CD4-positive, alpha-beta T cell treated with Interleukin-21 for 1 hour (primary cell): ENCODE data around the gene CNTLN.
A peak's percentile ranks its signal among the peaks of the same experiment; 100 is the strongest.

ENCODE experiments used
- DNase-seq: peaks from one replicate; pipeline ENCODE4 v3.0.0-alpha.2; 2020

The CNTLN gene, protein sequence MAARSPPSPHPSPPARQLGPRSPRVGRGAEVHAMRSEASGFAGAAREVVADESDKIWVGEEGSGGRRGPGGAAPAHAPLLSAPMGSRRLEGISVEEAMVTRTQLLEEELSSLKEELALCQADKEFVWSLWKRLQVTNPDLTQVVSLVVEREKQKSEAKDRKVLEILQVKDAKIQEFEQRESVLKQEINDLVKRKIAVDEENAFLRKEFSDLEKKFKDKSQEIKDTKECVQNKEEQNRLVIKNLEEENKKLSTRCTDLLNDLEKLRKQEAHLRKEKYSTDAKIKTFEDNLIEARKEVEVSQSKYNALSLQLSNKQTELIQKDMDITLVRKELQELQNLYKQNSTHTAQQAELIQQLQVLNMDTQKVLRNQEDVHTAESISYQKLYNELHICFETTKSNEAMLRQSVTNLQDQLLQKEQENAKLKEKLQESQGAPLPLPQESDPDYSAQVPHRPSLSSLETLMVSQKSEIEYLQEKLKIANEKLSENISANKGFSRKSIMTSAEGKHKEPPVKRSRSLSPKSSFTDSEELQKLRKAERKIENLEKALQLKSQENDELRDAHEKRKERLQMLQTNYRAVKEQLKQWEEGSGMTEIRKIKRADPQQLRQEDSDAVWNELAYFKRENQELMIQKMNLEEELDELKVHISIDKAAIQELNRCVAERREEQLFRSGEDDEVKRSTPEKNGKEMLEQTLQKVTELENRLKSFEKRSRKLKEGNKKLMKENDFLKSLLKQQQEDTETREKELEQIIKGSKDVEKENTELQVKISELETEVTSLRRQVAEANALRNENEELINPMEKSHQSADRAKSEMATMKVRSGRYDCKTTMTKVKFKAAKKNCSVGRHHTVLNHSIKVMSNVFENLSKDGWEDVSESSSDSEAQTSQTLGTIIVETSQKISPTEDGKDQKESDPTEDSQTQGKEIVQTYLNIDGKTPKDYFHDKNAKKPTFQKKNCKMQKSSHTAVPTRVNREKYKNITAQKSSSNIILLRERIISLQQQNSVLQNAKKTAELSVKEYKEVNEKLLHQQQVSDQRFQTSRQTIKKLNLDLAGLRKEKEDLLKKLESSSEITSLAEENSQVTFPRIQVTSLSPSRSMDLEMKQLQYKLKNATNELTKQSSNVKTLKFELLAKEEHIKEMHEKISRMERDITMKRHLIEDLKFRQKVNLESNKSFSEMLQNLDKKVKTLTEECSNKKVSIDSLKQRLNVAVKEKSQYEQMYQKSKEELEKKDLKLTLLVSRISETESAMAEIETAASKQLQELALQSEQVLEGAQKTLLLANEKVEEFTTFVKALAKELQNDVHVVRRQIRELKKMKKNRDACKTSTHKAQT (N-terminal part only)

DNA sequence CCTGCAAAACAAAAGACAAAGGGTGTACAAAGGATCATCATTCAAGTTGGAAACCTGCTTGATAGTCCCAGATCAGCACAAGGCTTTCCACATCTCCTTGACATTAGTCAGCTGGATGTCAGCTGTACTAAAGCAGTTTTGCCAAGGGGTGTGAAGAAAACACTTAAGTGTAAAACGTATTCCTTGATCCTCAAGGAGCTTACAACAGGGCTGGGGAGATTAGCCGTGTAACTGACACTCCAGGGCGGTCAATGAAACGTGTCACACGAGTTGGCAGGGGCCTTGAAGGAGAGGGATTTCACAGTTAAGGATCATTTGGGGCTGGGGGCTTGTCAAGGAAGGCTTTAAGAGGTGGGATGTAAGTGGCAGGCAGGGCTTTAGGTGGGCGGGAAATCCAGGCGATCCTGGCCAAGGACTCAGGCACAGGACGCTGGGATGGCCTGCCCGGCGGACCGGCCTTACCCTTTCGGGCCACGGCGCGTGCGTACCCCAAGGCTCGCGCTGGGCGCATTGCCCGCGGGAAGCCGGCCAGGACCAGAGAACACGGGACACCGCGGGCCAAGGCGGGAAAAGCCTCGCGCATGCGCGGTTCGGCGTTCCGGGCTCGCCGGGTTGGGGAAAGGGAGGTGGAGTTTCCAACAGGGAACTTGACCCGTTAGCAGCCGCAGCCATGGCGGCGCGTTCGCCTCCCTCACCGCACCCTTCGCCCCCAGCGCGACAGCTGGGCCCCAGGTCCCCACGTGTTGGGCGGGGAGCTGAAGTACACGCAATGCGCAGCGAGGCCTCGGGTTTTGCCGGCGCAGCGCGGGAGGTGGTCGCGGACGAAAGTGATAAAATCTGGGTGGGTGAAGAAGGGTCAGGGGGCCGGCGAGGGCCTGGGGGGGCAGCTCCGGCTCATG is at the start of gene CNTLN:
CNTLN (plus strand) TSS at position 645 of the 899 bp plus-strand sequence; CDS start at position 671, 26 bp downstream.
- peak; percentile 40 for DNase-seq

DNA sequence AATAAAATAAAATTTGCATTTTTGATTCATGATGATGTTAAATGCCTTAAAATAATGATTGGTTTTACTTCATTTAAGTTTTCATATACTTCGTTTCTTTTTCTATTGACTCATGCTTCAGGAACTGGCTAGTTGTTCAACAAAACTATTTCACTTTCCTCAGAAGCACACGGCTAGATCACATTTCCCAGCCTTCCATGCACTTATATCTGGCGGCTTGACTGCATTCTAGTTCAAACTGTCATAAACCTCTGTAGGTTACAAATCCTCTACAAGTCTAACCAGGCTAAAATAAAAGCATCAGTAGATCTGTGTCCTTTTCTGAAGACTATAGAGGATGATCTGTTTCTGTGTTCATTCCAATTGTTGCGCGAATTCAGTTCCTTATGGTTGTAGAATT is 46.3 kb upstream of the CNTLN start:
- no peak for DNase-seq

DNA sequence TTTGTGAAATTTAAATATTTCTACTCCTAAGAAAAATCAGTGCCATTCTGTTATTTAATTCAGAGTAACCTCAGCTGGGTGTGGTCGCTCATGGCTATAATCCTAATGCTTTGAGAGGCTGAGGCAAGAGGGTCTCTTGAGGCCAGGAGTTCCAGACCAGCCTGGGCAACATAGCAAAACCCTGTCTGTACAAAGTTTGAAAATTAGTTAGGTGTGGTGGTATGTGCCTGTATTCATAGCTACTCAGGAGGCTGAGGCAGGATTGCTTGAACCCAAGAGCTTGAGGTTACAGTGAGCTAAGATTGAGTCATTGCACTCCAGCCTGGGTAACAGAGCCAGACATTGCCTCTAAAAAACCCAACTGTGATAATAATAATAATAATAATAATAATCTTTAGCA is 44.8 kb upstream of the CNTLN start:
- no peak for DNase-seq

DNA sequence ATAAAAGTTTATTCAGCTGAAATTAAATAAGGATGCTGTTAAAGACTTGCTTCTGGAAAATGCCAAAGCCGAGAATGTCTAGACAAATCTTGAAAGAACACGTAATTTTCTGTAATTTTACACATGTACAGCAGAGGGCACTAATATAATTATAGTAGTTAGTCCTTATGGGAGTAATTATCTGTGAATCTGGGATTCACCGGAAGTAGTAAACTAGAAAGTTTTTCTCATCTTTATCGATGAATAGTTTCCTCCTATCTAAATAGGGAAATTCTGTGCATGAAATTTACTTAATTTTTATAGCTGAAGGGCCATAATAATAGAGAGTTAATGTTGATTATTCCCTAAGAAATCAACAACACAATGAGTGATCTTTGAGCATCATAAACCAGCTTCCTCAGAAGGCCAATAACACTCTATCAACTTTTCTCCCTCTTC is 18.4 kb upstream of the CNTLN start:
- DNase-seq = no peak

DNA sequence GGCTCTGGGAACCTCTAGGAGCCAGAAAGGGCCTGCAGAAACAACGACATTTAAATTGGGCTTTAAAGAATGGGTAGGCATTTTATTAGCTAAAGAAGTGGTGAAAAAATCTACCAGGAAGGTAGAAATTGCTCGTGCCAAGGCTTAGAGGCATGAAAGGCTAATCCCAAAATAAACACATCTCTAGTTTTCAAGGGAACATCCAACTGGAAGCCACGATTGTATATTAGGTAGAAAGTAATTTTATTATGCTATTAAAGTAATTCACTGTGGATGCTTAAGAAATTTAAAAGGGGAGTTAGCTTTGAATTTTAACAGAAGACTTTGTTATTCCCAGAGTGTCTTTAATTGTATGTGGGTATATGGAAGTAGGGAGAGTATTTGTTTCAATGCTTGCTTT is 17.5 kb upstream of the CNTLN start:
- no peak for DNase-seq

DNA sequence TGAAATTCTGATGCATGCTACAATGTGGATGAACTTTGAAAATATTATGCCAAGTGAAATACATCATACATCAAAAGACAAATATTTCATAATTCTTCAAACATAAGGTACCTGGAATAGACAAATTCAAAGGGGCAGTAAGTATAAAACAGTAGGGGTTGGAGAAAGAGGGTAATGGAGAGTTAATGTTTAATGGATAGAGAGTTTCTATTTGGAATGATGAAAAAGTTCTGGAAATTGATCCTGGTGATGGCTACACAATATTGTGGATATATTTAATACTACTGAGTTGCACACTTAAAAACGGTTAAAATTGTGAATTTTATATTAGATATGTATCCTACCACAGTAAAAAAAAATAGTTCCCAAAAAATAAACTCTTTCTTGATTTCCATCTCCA is 14.6 kb upstream of the CNTLN start:
- no peak for DNase-seq

DNA sequence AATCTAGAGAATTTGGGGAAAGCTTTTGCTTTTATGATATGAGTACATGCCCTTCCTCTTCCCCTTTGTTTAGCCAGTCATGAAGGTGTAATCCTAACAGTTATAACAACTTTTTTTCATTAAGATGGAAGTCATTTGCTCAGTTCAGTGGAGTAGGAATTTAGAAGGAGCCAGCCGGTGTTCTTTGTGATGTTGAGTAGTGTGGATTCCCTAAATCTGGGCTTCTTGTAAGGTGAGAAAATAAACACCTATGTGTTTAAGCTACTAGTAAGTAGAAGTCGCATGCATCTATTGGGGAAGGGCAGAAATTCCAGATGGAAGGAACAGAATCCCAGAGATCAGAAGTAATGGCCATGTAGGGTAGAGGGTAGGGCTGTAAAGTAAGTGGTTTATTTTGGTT is 13.6 kb upstream of the CNTLN start:
- DNase-seq = no peak

DNA sequence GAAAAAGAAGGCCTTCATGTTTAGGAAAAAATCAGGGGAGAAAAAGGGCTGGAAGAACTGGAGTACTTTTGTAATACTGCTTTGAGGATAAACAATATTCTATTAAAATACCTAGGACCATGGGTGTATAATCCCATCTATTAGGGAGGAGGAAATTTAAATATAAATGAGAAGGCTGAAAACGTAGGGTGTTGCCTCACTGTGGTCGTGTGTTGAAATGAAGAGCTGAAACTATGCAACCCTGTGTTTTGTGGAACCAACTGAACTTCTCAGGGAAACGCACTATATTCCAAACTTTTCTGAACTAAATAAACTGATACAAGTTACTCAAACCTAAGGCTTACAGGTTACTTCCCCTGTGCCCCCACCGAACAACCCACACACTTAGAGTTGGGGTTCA is 4.5 kb upstream of the CNTLN start:
- no peak for DNase-seq

DNA sequence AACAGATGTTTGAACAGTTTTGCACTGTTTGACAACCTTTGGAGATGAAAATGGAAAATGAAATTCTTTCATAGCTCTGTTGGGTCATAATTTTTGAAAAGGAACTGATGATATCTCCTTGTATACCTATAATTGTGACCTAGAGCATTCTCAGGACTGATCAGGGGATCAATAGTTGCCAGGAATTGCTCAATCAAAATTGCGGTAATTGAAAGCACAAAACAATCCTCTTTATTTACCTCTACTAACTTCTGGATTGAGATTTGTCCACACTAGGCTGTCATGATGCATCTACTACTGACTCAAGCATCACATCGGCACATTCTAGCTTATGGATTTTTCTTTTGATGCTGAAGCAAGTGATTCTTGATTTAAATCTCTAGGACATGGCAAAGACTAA is 4.1 kb upstream of the CNTLN start:
- no peak for DNase-seq

DNA sequence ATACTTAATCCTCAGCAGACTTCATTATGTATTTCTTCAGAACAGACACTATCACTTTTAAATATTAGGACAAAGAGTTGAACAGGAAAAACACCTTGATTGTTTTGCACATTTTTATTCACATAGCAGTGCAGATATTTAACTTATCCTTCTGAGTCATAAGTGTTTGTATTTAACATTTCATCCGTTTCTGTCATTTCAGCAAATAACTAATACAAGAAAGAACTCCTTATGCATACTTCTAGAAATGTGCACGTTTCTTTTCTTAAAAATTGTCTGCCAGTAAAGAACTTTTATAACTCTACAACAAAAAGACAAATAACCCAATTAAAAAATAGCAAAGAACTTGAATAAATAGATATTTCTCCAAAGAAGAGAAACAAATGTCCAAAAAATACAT is 3.3 kb upstream of the CNTLN start:
- no peak for DNase-seq

DNA sequence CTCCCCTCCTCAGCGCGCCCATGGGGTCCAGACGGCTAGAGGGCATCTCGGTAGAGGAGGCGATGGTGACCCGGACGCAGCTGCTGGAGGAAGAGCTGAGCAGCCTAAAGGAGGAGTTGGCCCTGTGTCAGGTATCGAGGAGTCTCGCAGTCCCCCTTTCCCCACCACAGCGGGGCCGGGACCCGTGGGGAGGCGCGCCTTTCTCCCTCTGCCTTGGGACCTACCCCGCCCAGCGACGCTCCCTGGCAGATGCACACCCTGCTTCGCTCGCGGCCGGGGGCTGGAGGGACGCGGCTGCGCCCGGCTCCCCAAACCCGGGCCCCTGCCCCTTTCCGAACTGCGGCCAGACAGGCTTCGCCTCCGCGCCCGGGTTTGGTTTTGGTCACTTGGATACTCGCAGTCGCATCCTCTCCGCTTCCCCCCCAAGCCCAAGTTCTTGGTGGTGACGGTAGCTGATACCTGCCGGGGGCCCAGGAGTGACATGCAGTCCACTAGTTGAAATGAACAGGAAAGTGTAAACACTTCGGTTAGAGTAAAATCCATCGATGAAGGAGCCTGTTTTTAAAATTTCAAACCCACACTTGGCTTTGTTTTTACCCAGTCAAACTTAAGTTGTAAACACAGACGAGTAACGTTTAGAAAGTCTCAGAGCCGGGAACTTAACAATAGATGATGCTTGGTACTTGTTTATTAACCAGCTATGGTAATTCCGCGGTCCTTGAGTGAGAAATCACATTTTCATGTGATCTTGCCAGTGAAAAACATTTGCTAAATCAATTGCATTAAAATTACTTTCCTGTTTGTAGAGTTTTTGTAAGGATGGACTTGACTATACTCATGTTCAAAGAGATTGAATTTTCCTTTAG is 688 bp downstream of the CNTLN start:
- DNase-seq = no peak

DNA sequence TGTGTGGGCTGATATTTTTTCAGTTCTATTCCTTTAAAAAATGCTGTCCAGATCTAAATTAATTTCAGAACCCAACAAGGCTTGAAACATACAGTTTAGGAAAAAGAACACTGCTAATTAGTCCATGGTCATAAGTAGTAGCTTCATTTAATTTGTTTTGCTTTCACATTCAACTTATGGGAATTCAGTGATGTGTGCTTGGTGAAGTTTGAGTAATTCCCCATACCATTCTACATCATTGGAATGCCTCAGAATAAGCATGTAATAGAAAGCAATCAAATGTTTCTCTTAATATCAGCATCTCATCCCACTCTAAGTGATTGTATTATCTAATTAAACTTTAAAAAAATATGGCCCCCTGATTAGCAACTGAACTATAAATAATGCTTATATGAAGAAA is 2.7 kb downstream of the CNTLN start:
- no peak for DNase-seq

DNA sequence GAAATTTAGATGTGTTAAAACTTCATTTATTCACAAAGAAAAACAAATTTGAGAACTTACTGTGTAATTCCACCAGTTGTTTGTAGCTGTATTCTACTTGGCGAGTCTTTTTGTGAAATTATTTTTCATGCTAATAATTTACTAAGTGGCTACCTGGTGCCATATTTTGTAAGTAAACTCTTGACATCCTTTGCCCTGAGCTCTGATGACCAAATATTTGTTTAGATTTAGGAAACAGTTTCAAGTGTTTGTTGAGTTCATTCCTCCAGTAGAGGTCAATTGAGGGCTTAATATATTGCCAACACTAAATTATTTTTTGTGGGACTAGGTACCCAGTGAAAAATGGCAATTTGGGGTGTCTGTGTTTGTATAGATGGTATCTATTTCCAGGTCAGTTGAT is 3.7 kb downstream of the CNTLN start:
- DNase-seq = no peak

DNA sequence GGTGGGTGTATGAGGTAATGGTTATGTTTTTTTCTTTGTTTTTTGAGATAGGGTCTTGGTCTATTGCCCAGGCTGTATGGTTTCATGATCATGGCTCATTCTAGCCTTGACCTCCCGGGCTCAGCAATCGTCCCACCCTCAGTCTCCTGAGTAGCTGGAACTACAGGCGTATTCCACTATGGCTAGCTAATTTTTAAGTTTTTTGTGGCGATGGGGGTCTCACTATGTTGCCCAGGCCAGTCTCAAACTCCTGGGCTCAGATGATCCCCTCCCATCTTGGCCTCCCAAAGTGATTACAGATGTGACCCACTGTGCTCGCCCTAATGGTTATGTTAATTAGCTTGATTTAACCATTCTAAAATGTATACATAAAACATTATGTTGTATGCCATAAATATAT is 5.6 kb downstream of the CNTLN start:
- DNase-seq = no peak

DNA sequence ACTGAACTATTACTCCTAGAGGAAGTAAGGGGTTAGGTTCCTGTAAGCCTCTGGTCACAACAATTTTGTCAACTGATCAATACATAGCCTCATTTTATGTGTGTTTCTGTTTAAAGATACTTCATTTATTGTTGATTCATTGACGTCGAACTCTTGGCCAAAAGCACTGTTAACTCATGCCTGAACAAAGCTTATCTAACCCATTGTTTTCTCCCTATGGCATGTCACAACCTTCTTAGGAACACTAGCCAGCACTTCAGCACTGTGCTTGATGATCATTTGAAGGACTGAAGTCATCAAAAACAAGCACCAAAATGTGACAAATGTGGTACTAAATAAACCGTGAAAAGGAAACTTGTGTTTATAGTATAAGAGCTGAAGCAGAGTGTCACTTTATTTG is 13.5 kb downstream of the CNTLN start:
- DNase-seq = no peak

DNA sequence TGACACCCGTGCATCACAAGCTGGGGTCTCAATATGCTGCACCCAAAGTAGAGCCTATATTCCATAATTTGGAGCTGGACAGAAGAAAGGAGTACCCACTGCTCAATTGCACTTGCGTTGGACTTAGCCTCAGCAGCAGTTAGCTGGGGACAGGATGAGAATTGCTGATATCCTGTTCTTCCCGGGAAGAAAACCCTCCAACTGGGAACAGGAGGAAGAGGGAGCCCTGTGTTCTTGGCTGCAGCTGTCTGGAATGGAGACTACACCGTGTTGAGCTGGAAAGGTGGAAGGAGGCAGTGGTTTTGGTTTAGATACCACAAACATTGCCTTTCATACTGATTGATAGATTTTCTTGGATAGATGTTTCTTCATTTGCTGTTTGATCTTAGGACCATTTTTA is 24.6 kb downstream of the CNTLN start:
- no peak for DNase-seq

DNA sequence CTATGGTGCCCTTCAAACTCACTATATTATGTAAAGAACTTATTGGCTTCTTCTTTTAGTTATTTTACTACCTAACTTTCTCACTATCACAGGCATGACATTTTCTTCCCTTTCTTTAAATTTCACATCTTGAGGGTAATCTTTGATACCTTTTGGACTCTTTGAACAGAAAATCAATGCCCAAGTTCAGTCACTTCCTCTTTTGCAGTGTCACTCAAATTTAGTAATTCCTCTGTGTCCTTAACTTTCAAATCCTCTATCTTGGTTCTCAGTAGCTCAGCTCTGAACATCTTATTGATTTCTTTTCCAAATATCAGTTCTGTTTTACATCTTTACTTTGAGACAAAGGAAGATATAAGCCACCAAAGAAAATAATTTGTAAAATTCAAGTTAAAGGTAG is 25.5 kb downstream of the CNTLN start:
- DNase-seq = no peak

DNA sequence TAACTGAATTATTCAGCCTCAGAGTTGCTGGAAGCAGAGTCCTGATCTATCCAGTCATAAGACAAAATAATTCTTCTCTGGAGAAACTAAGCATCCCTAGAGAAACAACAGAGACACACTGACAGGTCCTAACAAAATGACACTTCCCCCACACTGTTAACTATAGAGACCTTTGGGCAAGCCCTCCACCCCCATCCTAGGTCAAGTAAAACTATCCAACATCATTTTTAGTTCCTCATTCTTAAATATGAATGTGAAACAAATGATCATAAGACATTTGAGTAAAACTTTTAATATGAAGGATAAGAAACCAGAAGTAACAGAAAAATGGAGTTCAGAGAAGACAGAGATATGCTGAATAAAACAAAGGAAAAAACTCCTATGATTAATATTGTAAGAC is 30.9 kb downstream of the CNTLN start:
- DNase-seq = no peak

DNA sequence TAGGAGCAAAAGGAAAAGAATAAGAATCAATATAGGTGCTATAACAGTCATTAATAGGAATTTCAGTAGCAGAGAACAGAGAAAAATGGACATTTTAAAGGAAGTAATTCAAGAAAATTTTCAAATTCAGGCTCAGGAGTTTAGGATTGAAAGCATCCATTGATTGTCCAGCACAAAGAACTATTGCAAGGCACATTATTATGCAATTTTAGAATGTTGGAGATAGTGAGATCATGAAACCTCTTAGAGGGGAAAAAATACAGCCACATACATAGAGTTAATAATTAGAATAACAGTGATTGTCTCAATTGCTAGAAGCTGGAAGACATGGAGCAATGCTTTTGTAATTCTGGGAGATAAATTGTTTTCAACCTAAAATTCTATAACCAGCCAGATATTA is 31.5 kb downstream of the CNTLN start:
- DNase-seq = no peak

DNA sequence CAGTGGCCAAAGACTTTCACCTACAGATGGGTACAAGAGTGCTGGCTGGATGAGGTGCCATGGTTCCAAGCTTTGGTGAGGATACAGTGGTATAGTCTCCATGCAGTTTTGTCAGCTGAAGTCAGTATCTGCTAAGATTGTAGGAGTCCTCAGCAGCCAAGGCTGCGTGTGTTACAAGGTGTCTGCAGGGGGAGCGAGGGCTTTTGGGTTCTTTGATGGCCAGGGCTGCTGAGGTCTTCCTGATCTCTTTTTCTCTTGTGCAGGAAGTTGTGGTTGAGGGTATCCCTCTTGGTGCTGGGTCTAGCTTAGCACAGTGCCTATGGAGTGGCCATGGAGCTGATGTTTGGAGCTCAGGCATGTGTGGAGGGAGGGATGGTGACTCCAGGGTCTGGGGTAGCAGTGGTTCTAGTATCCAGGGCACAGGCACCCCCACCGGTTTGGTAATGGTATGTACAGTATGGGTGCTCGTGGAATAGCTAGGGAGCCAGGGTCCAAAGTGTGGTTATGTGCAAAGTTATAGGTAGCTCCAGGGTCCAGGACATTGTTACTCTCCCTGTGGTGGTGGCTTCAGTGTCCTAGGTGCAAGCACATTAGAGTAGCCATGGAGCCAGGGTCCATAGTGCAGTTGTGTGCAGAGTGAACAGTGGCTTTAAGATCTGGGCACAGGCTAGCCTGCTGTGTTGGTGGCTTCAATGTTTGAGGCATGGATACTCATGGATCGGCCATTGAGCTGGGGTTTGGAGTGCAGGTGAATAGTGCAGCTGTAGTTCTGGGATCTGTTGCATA is 36.7 kb downstream of the CNTLN start:
- DNase-seq = no peak
